K562 (cell line): Measurements from ENCODE around the gene ANXA3. TPM values are rescaled to one million over a fixed set of nuclear protein-coding genes. Genes with fewer than 3 reads are reported as not detected.

ENCODE experiments used
- ATAC-seq: fragments of 200-7000 bp; cut with Tn5 transposase; 3 replicates; pipeline ENCODE4 v1.9.1; 2020; ENCODE audit warnings: moderate library complexity
- BruUV-seq: library from RNA; stranded (reverse); fragments of 400-500 nt; replicated peaks from 2 replicates; lab custom pipeline; 2021; lab: Mats Ljungman, UMichigan
- CTCF ChIA-PET: fragments of 300-600 bp; formaldehyde crosslinking; extraction: SDS; loops from one replicate; lab custom pipeline; 2021; ENCODE audit warnings: low intra/inter-chr PET ratio; lab: Yijun Ruan, JAX
- POLR2A ChIA-PET: fragments of 300-600, 350-650 bp; sonication (Branson Sonifier 250); formaldehyde crosslinking; extraction: SDS; loops from one replicate; lab custom pipeline; 2021; ENCODE audit warnings: antibody characterized with exemption, inconsistent platforms; lab: Yijun Ruan, JAX
- DNase-seq, 4 experiments: peaks; one replicate each; pipeline versions ENCODE4 v3.0.0 to v3.0.0-alpha.2; 2011 to 2018; ENCODE audit warnings: low spot score in 3 of 4, mixed read lengths in 3 of 4; ENCODE audit errors: extremely low read depth in 1 of 4
- FAIRE-seq: peaks from 2 replicates; lab custom pipeline; 2011; peaks lifted over from hg19 to GRCh38; lab: Jason Lieb, UNC
- H2AFZ ChIP-seq: 2 replicates; pipeline ENCODE4 v1.6.0; 2011; ENCODE audit warnings: low read depth, low read length, control low read depth, inconsistent platforms
- H3K27ac ChIP-seq: fragments of 200-600 bp; 3 replicates; pipeline ENCODE4 v1.8.0; 2011; ENCODE audit warnings: low read depth, mild to moderate bottlenecking, control low read depth, inconsistent platforms, low read length, moderate library complexity, mixed read lengths; ENCODE audit errors: extremely low read depth
- H3K27me3 ChIP-seq, 2 experiments: fragments of 300-600 bp in 1 of 2; 2 replicates in 1 of 2; 3 replicates in 1 of 2; pipeline versions ENCODE4 v1.6.0 to v1.8.0; 2011; ENCODE audit warnings: inconsistent platforms in 2 of 2, low read length in 2 of 2, mild to moderate bottlenecking in 1 of 2, mixed read lengths in 1 of 2, moderate library complexity in 1 of 2; ENCODE audit not compliant: control insufficient read depth in 2 of 2, insufficient read depth in 2 of 2
- H3K36me3 ChIP-seq: fragments of 300-600 bp; 3 replicates; pipeline ENCODE4 v1.8.0; 2011; ENCODE audit warnings: mild to moderate bottlenecking, low read length, inconsistent platforms; ENCODE audit not compliant: control insufficient read depth, insufficient read depth
- H3K4me1 ChIP-seq, 2 experiments: fragments of 200-600 bp in 1 of 2; replicated peaks in 1 of 2; 2 replicates in 1 of 2; 3 replicates in 1 of 2; pipeline versions ENCODE4 v1.5.1 to v1.8.0; 2011; ENCODE audit warnings: inconsistent platforms in 2 of 2, low read length in 2 of 2, mild to moderate bottlenecking in 1 of 2, mixed read lengths in 1 of 2, moderate library complexity in 1 of 2; ENCODE audit not compliant: control insufficient read depth in 2 of 2, insufficient read depth in 2 of 2
- H3K4me2 ChIP-seq: 2 replicates; pipeline ENCODE4 v1.6.1; 2011; ENCODE audit warnings: low read length, control low read depth, inconsistent platforms, mixed read lengths; ENCODE audit not compliant: insufficient read depth
- H3K4me3 ChIP-seq: fragments of 200-600 bp; sonication (generic), shearing (Covaris generic); 2 replicates; pipeline ENCODE4 v1.5.1; 2016; ENCODE audit warnings: control low read depth, inconsistent platforms
- H3K79me2 ChIP-seq: fragments of 200-600 bp; 3 replicates; pipeline ENCODE4 v1.8.0; 2011; ENCODE audit warnings: low read length, inconsistent platforms; ENCODE audit not compliant: control insufficient read depth, insufficient read depth
- H3K9ac ChIP-seq, 2 experiments: 2 replicates each; pipeline versions ENCODE4 v1.6.0 to v1.6.1; 2011; ENCODE audit warnings: low read depth in 2 of 2, low read length in 2 of 2, control low read depth in 1 of 2, inconsistent platforms in 1 of 2, mild to moderate bottlenecking in 1 of 2, mixed read lengths in 1 of 2; ENCODE audit not compliant: insufficient read depth in 1 of 2
- H3K9me1 ChIP-seq: one replicate; pipeline ENCODE4 v1.6.0; 2011; ENCODE audit warnings: inconsistent platforms, mild to moderate bottlenecking, low read length, moderate library complexity; ENCODE audit not compliant: control insufficient read depth, insufficient read depth
- H3K9me3 ChIP-seq: replicated peaks from 2 replicates; pipeline ENCODE4 v1.5.1; 2011; ENCODE audit warnings: low read depth, low read length, inconsistent platforms; ENCODE audit not compliant: control insufficient read depth, insufficient read depth
- H4K20me1 ChIP-seq: replicated peaks from 2 replicates; pipeline ENCODE4 v1.6.1; 2011; ENCODE audit warnings: low read length, inconsistent platforms, mixed read lengths; ENCODE audit not compliant: control insufficient read depth, insufficient read depth
- FOXK2 ChIP-seq, 2 experiments: fragments of 450-650 bp; IDR thresholded peaks in 1 of 2; conservative IDR thresholded peaks in 1 of 2; 2 replicates each; pipeline ENCODE4 v1.6.1; 2016; ENCODE audit warnings: low read depth in 2 of 2, mild to moderate bottlenecking in 1 of 2
- REST ChIP-seq, 2 experiments: fragments of 450-650 bp; formaldehyde crosslinking in 1 of 2; IDR thresholded peaks; 2 replicates each; pipeline versions ENCODE4 v1.4.0 to v1.6.1; 2014 to 2020; ENCODE audit warnings: mild to moderate bottlenecking in 2 of 2, borderline replicate concordance in 1 of 2, low read depth in 1 of 2
- WGBS: fragments of 100-300 bp; shearing (Covaris generic); methylation state at CpG from one replicate; pipeline ENCODE4 v1.1.6; 2016; ENCODE audit warnings: low coverage, mixed read lengths; ENCODE audit not compliant: insufficient coverage; ENCODE audit errors: missing lambda C conversion rate; 5-methylcytosine and 5-hydroxymethylcytosine counted together
- in situ Hi-C: fragments of 300-500 bp; cut with MboI; formaldehyde crosslinking; loops from 4 replicates; pipeline ENCODE4 v1.15.0; 2018; ENCODE audit warnings: inconsistent platforms, mixed read lengths
- intact Hi-C: fragments of 100-400 bp; cut with micrococcal nuclease; formaldehyde crosslinking; loops from 2 replicates; pipeline ENCODE4 v1.14.2; 2022
- polyA plus RNA-seq, 8 experiments: library from polyadenylated mRNA; depleted of rRNA in 4 of 8; stranded (reverse) in 5 of 8; unstranded in 3 of 8; fragments of >200 nt; fragmentation: Nextera tagmentation in 2 of 8; fragmentation: Illumina TruSeq in 1 of 8; extraction: Ambion mirVana in 2 of 8; extraction: Trizol in 1 of 8; gene quantifications; 2 replicates each; pipeline versions ENCODE4 v1.2.1 to v1.2.3, GENCODE V29; 2011 to 2014; ENCODE audit warnings: inconsistent platforms in 1 of 8, missing spikeins in 1 of 8
- total RNA-seq, 7 experiments: library from RNA; depleted of rRNA in 6 of 7; stranded (reverse); fragments of >200 nt in 6 of 7; fragmentation: Illumina TruSeq in 2 of 7; extraction: Trizol in 2 of 7; gene quantifications; 2 replicates each; pipeline versions ENCODE4 v1.2.1 to v1.2.3, GENCODE V29; 2011 to 2021; ENCODE audit warnings: low replicate concordance in 1 of 7

Gene ANXA3
- total and polyA plus RNA-seq, 9 of the 15 experiments (the other 6 are each of a cell fraction or from before 2014, with no cell fraction given): 6.3 to 15.5 (median 9.8) TPM

GRCh38 chr4:78606035-78606434 is 54.5 kb downstream of the ANXA3 start:
- no peaks in the 10 kb centered on the region for H3K27me3 ChIP-seq
- H3K4me1 ChIP-seq: peaks cover 4 to 33% of the 10 kb centered on the region in 2 experiments; a peak in 4 of 5 replicates
- no peaks in the 10 kb centered on the region for H3K79me2 ChIP-seq
- H4K20me1 ChIP-seq: no peaks in the 10 kb centered on the region
- no peak overlapping the region for H3K27ac ChIP-seq
- DNase-seq (no peak), ATAC-seq (no peak; the same call in 2 of the 3 replicates)
- H3K9ac ChIP-seq: peak overlapping the region in 1 of 2 experiments; percentile 22; a peak in 1 of 4 replicates
- H3K9me1 ChIP-seq: no peaks in the 10 kb centered on the region
- WGBS: 72% methylated on average over 3 of the region's 3 CpGs
- 0 out of 2 replicates have a peak overlapping the region, but pooled peaks have one; percentile 5 for H2AFZ ChIP-seq
- POLR2A ChIA-PET: no interaction called here
- intact Hi-C loops: no loop called here
- H3K9me3 ChIP-seq: no peaks in the 10 kb centered on the region
- CTCF ChIA-PET: no interaction called here
- no TSS peak for BruUV-seq
- H3K4me3 ChIP-seq: no peak overlapping the region
- no peak overlapping the region for H3K4me2 ChIP-seq
- peak; percentile 24; the same call in 1 of the 2 replicates for TF ChIP-seq REST (IDR thresholded peaks at IDR 0.05; ENCODE audit: borderline replicate concordance)
- no peak for TF ChIP-seq REST (CRISPR knock-in tag; IDR thresholded peaks at IDR 0.05; ENCODE audit: low read depth)
- TF ChIP-seq FOXK2 (conservative IDR thresholded peaks at IDR 0.05 in 1 of 2, IDR thresholded peaks at IDR 0.05 in 1 of 2; ENCODE audit: low read depth in 2 of 2): no peak
- TF ChIP-seq, all 486 proteins: peak for 1
- no peak for FAIRE-seq
- in situ Hi-C loops: no loop called here
- no peaks in the 10 kb centered on the region for H3K36me3 ChIP-seq
